ENCODE data around the gene VCAN.

Gene VCAN

DNA sequence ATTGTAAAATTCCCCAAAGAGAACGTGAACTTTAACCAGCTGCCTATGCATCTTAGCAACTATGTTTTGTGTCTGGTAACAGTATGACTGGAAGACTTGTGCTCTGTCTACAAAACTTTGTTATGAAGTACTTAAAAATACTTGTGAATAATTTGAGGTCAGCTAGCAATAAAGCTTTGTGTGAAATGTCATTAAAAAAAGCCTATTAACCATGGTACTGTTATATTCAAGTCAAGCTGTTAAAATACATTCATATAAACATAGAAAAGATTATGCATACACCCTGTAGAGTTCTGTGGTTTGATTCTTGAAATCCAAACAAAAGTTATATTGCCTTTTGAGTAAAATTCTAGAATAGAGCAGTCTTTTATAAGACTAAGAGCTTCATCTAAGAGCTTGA lies 60.1 kb downstream of the VCAN start:
- DNase-seq (ENCODE audit: low read depth): no peak

DNA sequence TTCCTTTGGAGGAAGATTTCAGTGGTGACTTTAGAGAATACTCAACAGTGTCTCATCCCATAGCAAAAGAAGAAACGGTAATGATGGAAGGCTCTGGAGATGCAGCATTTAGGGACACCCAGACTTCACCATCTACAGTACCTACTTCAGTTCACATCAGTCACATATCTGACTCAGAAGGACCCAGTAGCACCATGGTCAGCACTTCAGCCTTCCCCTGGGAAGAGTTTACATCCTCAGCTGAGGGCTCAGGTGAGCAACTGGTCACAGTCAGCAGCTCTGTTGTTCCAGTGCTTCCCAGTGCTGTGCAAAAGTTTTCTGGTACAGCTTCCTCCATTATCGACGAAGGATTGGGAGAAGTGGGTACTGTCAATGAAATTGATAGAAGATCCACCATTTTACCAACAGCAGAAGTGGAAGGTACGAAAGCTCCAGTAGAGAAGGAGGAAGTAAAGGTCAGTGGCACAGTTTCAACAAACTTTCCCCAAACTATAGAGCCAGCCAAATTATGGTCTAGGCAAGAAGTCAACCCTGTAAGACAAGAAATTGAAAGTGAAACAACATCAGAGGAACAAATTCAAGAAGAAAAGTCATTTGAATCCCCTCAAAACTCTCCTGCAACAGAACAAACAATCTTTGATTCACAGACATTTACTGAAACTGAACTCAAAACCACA lies 67.4 kb downstream of the VCAN start:
- no peak for DNase-seq (ENCODE audit: low read depth)

DNA sequence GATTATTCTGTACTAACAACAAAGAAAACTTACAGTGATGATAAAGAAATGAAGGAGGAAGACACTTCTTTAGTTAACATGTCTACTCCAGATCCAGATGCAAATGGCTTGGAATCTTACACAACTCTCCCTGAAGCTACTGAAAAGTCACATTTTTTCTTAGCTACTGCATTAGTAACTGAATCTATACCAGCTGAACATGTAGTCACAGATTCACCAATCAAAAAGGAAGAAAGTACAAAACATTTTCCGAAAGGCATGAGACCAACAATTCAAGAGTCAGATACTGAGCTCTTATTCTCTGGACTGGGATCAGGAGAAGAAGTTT lies 67.9 kb downstream of the VCAN start:
- no peak for DNase-seq (ENCODE audit: low read depth)

DNA sequence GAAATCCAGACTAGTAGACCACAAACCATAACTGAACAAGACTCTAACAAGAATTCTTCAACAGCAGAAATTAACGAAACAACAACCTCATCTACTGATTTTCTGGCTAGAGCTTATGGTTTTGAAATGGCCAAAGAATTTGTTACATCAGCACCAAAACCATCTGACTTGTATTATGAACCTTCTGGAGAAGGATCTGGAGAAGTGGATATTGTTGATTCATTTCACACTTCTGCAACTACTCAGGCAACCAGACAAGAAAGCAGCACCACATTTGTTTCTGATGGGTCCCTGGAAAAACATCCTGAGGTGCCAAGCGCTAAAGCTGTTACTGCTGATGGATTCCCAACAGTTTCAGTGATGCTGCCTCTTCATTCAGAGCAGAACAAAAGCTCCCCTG lies 68.6 kb downstream of the VCAN start:
- DNase-seq (ENCODE audit: low read depth): no peak

DNA sequence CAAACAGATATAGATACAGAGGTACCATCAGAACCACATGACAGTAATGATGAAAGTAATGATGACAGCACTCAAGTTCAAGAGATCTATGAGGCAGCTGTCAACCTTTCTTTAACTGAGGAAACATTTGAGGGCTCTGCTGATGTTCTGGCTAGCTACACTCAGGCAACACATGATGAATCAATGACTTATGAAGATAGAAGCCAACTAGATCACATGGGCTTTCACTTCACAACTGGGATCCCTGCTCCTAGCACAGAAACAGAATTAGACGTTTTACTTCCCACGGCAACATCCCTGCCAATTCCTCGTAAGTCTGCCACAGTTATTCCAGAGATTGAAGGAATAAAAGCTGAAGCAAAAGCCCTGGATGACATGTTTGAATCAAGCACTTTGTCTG lies 69.2 kb downstream of the VCAN start:
- DNase-seq (ENCODE audit: low read depth): no peak

DNA sequence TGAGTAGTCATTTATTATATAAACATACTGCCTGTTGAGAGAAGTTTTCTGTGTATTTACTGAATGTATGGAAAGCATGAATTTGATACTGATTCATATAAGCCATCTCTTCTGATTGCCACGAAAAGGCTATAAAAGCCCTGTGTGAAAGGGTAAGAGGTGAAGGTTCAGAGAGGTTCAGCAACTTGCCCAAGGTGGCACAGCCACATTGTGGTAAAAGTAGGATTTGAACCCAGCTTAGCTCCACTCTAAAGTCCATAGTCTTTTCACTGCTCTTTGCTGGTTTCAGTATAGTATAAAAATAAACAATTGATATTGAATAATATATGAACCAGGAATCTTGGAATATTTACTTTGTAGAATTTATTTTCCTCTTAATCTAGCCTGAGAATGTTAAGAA lies 71.3 kb downstream of the VCAN start:
- DNase-seq (ENCODE audit: low read depth): no peak

DNA sequence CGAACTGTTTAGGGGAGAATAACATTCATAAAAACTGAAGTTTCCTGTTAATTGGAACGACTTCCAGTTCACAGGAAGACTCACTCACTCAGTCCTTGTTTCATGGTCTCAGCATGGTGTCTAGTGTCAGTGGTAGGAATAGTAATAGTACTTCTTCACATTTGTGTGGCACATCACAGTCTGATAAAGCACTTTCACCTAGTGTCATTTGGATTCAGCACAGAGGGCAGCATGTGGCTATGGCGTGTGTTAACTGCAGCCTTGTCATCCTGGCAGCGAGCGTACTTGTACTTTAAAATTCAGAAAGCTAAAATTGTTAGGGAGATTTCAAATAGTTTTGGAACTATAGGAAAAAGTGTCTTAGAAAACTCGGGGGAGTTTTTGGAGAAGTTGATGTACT lies 72.4 kb downstream of the VCAN start:
- DNase-seq (ENCODE audit: low read depth): no peak

DNA sequence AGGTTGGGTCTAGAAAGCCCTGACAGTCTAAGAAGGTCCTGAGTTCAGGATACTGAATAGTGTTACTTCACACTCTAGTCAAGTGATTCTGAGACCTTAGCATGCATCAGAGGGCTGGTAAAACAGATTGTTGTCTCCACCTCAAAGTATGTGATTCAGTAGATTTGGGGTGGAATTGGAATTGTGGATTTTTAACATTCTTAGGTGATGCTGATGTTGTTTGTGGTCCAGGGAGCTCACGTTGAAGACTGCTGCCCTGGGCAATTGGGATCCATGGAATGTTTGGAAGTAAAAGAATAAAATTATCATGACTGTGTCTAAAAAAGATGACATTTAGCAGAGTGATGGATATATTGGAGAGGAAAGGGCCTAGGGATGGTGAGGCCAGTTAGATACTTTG lies 75.6 kb downstream of the VCAN start:
- no peak for DNase-seq (ENCODE audit: low read depth)

DNA sequence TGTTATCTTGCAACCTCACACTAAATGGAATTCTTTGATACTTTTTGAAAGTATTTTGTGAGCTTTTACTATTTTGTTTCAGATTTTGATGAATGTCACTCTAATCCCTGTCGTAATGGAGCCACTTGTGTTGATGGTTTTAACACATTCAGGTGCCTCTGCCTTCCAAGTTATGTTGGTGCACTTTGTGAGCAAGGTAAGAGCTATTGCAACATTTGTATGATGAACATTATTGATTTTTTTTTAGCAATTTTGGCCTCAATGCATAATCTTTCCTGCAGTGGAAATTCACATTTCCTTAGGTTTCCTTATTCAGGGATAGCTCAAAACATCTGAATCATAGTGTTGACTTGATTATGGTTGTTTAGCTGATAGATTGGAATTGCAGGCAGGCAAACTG lies 76.3 kb downstream of the VCAN start:
- no peak for DNase-seq (ENCODE audit: low read depth)

DNA sequence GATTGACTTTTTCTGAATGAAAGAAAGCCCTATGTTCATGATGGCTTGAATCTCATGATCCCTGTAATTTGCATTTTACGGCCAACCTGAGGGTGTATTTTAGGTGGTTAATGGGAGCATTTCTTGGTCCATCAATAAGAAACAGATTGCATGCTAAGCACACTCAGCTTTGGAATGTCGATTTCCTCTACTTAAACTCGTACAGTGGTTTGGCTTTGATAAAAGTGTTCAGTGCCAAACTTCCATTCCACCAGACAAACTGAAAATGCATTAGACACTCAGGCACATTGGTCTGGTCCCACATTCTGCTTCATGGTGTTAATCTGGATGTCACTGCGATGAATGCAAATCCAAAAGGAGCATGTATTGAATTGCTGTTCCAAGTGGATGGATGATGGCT lies 77.0 kb downstream of the VCAN start:
- peak; percentile 67 for DNase-seq (ENCODE audit: low read depth)

DNA sequence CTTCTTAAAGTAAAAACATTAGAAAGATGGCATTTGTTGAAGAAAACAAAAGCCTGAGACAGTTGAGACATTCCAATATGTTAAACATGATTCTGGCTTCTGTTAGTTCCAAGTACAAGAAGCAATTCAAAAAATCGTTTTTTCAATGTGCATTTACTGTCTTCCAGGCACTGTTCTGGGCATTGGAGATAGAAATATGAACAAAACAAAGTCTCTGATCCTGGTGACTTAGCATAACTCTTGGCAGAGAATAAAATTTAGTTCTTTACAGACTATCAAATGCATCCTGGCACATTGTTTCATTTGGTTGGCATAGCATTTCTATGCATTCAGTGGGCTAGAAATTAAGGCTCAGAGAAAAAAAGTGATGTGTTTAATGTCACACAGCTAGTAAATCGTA lies 77.5 kb downstream of the VCAN start:
- DNase-seq (ENCODE audit: low read depth): no peak

DNA sequence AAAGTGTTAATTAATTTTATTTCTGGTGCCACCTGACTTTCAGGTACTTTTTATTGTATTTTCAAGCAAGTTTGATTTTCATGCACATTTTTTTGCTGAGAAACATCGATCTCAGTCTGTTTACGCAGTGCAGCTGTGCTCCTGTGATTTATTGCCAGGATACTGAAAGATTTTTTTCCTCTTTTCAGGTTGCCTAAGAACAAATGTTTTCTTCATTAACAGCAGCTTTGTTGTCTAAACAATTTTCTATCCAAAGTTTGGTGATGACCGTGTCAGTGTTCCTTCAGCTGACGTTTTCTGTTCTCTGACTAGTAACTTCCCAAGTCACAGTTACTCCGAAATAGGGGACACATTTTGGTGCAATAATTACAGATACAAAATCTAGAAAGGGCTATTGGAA lies 78.1 kb downstream of the VCAN start:
- no peak for DNase-seq (ENCODE audit: low read depth)

DNA sequence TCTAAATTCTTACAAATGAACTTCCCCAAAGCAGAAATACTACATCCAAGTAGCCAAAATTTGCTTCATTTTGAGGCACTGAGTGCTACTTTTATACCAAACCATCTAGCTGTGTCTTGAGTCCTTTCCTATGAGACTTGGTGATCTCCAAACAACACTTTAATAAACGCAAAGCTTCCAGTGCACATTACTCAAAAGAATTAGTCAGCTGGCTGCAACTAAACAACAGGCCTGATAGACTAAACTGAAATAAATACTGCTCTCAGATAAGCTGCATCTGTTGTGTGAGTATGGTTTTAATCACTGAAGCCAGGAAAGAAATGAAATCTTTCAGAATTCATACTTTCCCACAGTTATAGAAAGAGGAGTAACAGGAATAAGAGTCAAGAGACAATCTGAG lies 80.3 kb downstream of the VCAN start:
- DNase-seq (ENCODE audit: low read depth): peak; percentile 33

DNA sequence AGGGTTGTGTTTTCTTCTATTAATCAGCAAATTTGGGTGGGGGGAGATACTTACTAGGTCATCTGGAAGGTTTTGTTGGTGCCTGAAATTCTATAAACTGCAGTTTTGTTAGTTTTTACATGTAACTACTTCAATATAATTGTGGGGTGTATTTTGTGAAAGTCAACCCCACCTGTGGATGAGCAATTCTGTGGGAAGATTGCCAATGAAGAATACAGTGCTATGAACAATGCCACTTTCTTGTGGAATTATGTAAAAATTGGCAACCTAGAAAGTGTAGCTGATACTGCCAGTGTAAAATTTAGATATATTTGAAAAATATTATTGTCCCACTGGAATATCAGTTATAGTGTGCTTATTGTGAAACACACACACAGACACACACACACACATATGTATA lies 80.7 kb downstream of the VCAN start:
- DNase-seq (ENCODE audit: low read depth): no peak

DNA sequence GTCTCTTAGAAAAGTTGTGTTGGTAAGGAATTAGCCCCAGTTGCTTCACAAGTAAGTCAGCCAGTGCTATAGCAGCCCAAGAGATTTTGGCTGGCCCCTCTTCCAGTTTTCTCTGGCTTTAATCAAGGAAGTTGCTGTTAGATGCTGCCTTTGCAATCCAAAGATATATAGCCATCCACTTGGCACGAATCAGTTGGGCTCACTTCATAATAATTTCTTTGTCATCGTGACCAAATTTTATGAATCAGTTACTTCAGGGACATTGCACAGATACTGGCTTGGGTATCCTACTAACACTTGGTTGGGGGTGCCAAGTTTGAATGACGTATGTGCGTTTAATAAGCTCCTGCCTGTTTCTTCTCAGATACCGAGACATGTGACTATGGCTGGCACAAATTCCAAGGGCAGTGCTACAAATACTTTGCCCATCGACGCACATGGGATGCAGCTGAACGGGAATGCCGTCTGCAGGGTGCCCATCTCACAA lies 81.5 kb downstream of the VCAN start:
- peak; percentile 60 for DNase-seq (ENCODE audit: low read depth)

DNA sequence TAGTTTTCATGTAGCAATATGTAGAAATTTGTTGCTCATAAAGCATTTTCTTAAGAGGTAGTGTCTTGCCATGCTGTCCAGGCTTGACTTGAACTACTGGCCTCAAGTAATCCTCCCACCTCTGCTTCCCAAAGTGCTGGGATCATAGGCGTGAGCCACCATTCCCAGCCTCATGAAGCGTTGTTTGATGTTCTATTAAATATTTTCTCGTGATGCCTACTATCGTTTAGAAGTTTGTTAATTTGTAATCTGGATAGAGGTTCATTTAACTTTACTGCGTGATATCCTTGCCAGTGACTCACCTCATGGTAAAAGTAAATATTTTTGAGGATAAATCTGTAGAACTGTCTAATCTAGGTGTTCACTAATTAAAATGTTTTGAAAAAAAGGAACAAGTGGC lies 82.6 kb downstream of the VCAN start:
- no peak for DNase-seq (ENCODE audit: low read depth)

DNA sequence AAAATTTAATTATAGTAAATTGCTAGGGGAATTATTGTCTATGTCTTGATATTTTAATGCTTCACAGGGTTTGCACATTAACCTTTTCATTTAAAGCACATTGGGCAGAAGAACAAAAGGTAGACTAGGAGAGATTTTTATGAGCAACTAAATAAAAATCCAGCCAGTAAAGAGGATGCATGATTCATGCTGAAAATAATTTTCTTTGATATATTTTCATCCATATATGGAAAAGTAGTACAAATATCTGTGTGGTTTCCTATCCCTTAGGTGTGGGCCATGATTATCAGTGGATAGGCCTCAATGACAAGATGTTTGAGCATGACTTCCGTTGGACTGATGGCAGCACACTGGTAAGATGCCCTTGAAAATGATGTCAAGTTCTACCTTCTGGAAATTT lies 83.1 kb downstream of the VCAN start:
- no peak for DNase-seq (ENCODE audit: low read depth)

DNA sequence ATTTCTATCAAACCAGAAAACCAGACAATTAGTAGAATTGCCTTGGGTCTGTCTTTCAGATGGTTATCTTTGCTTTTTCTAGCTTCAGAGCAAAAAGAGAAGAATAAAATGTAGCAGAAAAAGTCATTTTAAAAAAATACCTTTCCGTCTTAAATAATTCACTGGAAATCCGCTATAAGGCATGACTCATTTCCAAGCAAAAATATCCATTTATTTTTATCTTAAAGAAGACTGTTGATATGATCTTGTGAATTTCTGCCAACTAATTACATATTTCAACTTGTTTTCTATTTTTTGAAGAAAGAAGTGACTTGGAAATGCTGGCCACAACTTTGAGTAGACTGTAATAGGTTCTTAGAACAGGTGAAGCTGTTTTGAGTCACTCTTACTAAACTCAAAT lies 83.7 kb downstream of the VCAN start:
- no peak for DNase-seq (ENCODE audit: low read depth)

DNA sequence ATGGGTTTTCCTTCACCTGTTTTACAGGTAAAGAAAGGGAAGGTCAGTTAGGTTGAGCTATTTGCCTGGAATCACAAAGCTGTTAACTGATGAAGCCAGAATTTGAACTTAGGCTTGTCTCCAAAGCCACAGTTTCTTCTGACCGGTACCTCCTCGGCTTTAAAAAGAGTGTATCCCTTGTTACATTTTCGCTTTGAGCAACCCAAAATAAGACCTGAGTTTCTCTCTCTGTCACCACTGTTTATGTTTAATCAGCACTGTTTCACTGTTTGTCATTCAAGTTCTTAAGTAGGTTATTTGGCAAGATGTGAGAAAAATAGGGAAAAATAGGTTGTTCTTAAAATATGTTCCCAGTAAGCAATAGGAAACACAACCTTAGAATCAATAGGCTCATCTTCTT lies 84.6 kb downstream of the VCAN start:
- no peak for DNase-seq (ENCODE audit: low read depth)

DNA sequence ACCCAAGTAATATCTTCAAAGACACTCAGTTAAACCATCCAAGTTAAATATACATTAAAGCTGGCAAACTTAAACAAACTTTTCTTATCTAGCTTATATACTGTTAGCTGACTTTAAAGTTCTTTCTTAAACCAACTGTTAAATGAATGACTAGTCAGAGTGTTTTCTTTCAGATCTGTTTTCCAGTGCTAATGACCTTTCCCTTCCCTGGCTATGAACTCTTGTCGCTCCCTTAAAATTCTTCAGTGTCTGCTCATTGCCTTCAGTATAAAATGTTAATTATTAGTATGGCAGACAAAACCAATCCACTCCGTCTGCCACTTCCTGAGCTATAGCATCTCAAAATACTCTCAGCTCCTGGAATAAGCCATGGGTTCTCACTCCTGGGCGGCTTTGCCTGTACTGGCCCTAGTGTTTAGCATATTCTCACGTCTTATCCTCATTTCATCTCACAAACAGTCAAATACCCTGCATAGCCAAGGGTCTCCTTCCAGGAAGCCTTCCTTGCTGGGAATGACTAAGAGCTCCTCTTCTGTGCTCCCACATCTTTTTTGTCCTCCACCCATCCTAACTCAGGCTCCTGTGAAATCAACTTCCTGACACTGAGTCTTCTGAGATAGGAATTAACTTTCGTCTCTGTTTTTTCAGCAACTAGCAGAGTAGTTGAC lies 87.7 kb downstream of the VCAN start:
- no peak for DNase-seq (ENCODE audit: low read depth)

DNA sequence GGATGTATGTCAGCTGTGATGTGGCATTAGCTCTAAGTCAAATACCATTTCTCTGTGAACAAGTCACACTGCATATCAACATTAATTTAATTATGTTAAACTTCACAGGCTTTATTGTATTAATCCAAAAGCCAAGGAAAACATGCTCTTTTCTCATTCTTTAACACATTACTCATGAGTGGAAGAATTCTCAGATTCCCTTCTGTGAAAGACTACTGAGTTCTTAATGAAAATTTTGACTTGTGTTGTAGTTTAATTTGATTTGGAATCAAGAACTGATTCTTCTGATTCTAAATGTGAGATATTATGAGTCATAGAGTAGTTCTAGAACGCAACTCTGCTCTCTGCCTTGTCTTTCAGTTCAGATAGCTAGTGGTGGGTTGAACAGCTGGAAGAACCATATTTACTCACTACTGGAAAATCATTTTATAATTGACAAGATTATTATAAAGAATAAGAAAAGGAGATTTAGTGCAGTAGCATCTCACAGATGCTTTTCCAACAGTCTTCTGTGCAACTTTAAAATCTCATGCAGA lies 90.6 kb downstream of the VCAN start:
- DNase-seq (ENCODE audit: low read depth): no peak

DNA sequence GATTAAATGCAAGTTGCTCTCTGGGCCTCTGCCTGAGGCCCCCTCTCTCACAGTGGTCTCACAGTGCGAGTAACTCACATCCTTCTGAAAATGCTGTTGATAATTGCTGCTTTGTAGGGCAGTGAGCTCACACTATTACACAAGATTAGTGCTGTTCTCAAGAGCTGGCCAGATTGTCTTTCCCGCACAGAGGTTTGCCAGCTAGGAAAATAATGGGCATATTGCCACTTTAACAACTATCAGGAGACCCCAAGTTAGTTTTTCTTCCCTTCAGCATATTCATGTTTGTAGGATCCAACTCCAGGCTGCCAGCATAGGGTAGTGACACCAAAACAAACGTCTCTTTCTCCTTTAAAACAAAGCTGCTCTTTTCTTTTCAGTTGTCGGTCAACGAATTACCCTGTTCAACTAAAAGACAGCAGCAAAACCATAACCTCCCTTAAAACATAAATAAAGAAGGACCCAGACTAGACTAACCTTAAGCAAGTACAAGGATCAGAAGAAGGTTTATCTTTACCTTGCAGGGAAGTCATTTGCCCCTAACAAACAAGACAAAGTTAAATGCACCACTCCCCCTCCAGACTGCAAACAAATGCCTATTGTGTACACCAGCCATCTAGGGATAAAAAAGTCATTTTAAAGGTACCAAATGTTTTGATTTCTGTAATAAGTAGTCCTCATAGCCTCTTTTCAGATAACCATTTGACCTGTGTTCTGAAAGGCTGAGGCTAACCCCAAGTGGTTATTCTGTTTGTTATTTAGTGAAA lies 91.4 kb downstream of the VCAN start:
- no peak for DNase-seq (ENCODE audit: low read depth)

DNA sequence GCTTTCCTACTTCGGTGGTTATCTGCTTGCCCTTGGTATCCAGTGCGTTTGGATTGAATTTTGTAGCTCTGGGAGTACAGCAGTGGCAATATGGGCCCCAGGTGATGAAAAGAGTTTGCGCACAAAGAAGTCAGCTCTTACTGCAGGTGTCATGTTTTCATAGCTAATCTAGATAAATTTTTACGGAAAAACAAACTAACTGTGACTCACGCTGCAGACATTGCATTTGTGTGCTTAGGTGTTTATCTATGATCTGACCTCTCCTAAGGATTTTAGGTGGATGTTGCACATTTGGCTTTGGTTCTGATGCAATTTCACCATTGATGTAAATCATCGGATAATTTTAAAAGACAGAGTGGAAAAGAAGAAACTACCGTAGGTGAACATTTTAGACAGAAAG lies 92.1 kb downstream of the VCAN start:
- no peak for DNase-seq (ENCODE audit: low read depth)
